HG02763 (cell line): ENCODE results near the gene NTN4.
"Not testable (repeated sequence)": the region's sequence is repeated elsewhere in the genome, so short reads cannot be mapped to it uniquely, and the experiment has no call there.

ENCODE experiments used
- ATAC-seq: cut with Tn5 transposase; IDR thresholded peaks from one replicate; pipeline ENCODE4 v1.9.1; 2021; ENCODE audit warnings: mild to moderate bottlenecking, moderate library complexity; ENCODE audit not compliant: unreplicated experiment

The NTN4 gene

GRCh38 chr12:95796982-95797289 lies 6.4 kb upstream of the NTN4 start:
- ATAC-seq = no peak

- no peak for ATAC-seq
Observed at GRCh38 chr12:95796225-95796981, 5.8 kb upstream of the NTN4 start.

- ATAC-seq = no peak
Observed at GRCh38 chr12:95790917-95791849, 619 bp upstream of the NTN4 start.

- ATAC-seq = no peak
Observed at GRCh38 chr12:95789126-95790032, 1.2 kb downstream of the NTN4 start.

- no peak for ATAC-seq
Observed at GRCh38 chr12:95788637-95789036, 1.9 kb downstream of the NTN4 start.

- ATAC-seq = no peak
Observed at GRCh38 chr12:95787274-95787818, 3.2 kb downstream of the NTN4 start.

- no peak for ATAC-seq
Observed at GRCh38 chr12:95784915-95785314, 5.6 kb downstream of the NTN4 start.

DNA sequence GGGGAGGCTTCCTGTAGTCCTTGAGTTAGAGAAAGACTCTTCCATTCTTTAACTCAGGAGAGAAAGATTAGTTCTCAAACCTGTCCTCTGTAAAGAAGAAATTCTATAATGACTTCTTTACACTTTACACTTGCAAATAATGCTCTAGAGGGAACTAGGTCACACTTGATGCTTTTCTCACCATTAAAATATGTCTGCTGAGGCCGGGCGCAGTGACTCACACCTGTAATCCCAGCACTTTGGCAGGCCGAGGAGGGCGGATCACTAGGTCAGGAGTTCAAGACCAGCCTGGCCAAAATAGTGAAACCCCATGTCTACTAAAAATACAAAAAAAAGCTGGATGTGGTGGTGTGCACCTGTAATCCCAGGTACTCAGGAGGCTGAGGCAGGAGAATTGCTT lies 6.3 kb downstream of the NTN4 start:
- ATAC-seq = no peak

GRCh38 chr12:95775466-95775865 lies 15.1 kb downstream of the NTN4 start:
- ATAC-seq = not testable (repeated sequence)

GRCh38 chr12:95774311-95775045 lies 16.1 kb downstream of the NTN4 start:
- no peak for ATAC-seq

- no peak for ATAC-seq
Observed at GRCh38 chr12:95773320-95773719, 17.2 kb downstream of the NTN4 start.

DNA sequence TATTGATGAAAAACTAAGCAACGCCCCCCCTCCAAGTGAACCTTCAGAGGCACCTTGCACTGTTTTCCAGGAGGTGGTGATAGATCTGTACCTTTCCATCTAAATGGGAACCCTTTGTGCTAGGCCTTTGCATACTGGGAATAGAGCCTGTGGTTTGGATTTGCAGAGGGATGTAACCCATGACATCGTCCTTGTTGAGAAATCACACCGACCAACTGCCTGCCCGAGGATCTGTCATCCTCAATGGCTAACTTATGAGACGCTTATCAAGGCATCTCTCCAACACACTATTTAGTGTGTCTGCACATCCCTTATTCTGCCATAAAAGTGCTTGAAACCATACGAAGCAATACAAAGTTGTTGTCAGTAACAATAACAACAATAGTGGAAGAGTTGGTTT lies 22.9 kb downstream of the NTN4 start:
- ATAC-seq = no peak

- no peak for ATAC-seq
Observed at GRCh38 chr12:95766356-95767019, 24.1 kb downstream of the NTN4 start.

GRCh38 chr12:95764848-95765247 lies 25.7 kb downstream of the NTN4 start:
- ATAC-seq = no peak

DNA sequence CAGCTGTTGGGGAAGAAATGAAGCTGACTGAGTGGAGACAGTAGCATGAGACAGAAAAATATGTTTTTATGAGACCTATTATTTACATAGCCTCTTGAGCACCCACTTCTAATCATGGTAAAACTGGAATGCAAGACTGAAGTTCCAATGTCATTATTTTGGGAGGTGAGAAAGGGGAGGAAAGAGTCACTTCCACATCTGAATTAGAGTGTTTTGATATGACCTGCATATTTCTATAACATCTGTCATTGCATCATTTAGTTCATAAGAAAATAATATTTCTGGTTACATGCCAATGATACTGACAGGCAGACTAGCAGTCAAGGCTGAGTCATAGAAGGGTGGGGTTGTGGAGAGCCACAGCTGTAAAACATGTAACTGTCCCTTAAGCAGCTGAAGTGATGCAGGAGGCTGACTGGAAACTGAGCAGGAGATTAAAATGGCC lies 26.7 kb downstream of the NTN4 start:
- ATAC-seq = no peak

DNA sequence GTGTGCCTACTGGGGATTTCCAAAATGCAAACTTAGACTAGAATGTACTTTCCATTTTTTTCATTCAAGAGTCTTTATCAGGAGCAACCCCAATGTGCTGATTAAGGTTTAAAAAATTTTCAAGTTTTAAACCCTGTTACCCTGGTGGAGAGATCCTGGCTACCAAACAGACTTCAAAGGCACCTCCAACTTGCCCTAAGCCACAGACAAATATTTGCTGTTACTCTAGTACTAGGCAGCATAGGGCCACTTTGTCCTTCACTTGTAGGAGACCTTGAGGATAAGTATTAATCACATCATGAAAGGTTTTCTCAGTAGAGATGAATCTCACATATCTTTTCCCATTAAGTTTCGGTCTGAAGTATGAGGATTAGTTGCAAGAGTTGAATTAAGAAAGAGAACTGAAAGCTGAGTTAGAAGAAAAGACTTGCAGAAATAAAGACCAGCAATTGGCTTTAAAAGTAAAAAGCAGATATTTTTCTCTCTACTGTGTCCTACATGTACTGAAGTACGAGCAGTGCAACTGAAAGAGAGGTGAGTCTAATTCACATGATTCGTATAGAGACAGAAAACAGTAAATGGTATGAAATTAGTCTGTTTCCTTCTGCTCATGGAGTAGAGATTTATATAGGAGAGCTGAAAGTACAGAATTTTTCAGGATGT lies 28.3 kb downstream of the NTN4 start:
- no peak for ATAC-seq

DNA sequence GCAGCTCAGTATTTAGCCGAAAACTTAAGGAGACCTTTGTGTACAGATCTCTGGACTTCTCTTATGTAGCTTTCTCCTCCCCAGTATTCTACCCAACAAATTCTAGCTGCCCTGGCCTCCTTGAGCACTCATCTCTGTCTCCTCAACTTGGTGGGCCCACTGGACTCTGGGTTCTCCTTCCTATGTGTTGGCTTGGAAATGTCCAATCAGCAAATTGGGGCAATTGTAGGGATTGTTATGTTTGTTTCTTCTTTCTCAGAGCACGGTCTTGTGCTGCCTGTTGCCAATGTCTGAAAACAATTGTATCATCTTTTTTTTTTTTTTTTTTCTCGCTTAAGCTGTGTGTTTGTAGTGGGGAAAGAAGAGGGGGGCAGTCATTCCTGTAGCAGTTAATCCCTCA lies 30.2 kb downstream of the NTN4 start:
- ATAC-seq = no peak

GRCh38 chr12:95759718-95760117 lies 30.8 kb downstream of the NTN4 start:
- no peak for ATAC-seq

DNA sequence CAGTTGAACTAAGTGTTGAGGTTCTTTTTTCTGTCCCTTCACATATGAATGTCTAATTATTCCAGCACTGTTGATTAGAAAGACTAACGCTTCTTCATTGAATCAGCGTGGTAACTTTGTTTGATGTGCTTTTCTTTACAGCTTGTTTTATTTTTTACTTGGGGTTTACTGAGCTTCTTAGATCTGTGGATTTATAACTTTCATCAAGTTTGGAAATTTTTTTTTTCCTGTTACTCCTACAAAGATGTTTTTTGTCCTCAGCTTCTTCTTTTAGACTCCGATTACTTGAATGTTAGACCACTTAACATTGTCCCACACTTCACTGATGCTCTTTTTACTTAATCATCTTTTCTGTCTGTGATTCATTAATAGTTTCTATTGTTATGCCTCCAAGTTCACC lies 31.5 kb downstream of the NTN4 start:
- ATAC-seq = no peak
